Right cardiac atrium (tissue), 5 donors: Measurements from ENCODE around the gene ZNF747. TPM values are rescaled to one million over a fixed set of nuclear protein-coding genes. Genes with fewer than 3 reads are reported as not detected.

Experiments
- ATAC-seq, 2 donors: fragments of 200-7000 bp; cut with Tn5 transposase; one replicate each; pipeline versions ENCODE4 v1.8.0 to v1.9.1; 2020; ENCODE audit warnings: moderate library complexity in 2 of 2, mild to moderate bottlenecking in 1 of 2
- DNase-seq, 3 donors: peaks; one replicate each; pipeline ENCODE4 v3.0.0-alpha.2; 2020
- H3K27ac ChIP-seq: one replicate; pipeline ENCODE4 v1.5.1; 2013; ENCODE audit warnings: mild to moderate bottlenecking, low read length, control low read depth, moderate library complexity
- H3K27me3 ChIP-seq: one replicate; pipeline ENCODE4 v1.6.1; 2013; ENCODE audit not compliant: control insufficient read depth, insufficient read depth
- H3K4me1 ChIP-seq: one replicate; pipeline ENCODE4 v1.6.1; 2013; ENCODE audit warnings: low read length; ENCODE audit not compliant: control insufficient read depth, insufficient read depth
- H3K4me3 ChIP-seq: one replicate; pipeline ENCODE4 v1.5.1; 2013; ENCODE audit warnings: low read length, control low read depth
- H3K9me3 ChIP-seq: one replicate; pipeline ENCODE4 v1.6.1; 2013; ENCODE audit warnings: low read length; ENCODE audit not compliant: control insufficient read depth
- WGBS: extraction: QIAGEN DNeasy Blood & Tissue Kit; methylation state at CpG from one replicate; pipeline ENCODE4 v1.1.7; 2013; 5-methylcytosine and 5-hydroxymethylcytosine counted together
- intact Hi-C, 4 donors: fragments of 100-400 bp; cut with DNase I; formaldehyde crosslinking; loops; one replicate each; pipeline versions ENCODE4 v1.11.0 to v1.14.0; 2022 to 2023
- microRNA-seq, 2 donors: library from miRNA; unstranded; fragments of <30 nt; microRNA quantifications; one replicate each; pipeline ENCODE4 v1.2.0, GENCODE V29; 2020 to 2021
- polyA plus RNA-seq: library from polyadenylated mRNA; stranded (reverse); fragments of 200-250 nt; gene quantifications from one replicate; pipeline ENCODE4 v1.2.3, GENCODE V29; 2013
- total RNA-seq, 4 donors: library from RNA; stranded (reverse); fragmentation: NEBNext Ultra II Directional; extraction: Animal tissue kit (Norgen Biotek cat#: 25700); gene quantifications; one replicate each; pipeline ENCODE4 v1.2.1, GENCODE V29; 2021
- donor health status: healthy with polysubstance abuse.
- donor health status: DM: no; HTN: yes; CAD: no.
- donor health status: DM: no; HTN: no; CAD: no.
- donor health status: DM: no; HTN: yes; CAD: no; lungs with severe emphysema.
- donor health status: DM: yes; HTN: yes; CAD: no.

ZNF747 gene
- total and polyA plus RNA-seq, 5 donors: 9.1 to 14.6 (median 11.5) TPM

DNA sequence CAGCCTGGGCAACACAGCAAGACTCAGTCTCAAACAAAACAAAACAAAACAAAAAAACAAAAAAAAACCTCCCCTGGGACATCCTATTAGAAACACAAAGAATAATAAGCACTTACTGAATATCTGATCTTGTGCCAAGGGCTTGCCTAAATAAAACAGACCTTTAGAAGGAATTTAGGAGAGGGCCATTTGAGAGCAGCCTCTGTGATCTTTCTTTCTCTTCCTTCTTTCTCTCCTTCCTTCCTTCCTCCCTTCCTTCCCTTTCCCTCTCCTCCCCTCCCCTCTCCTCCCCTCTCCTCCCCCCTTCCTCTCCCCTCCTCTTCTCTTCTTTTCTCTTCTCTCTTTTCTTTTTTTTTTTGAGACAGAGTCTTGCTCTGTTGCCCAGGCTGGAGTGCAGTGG, 49.8 kb downstream of the ZNF747 start:
- Histone ChIP-seq H3K4me1 (no peaks in the 10 kb centered on the region), H3K27me3 (no peaks in the 10 kb centered on the region), H3K4me3 (no peak overlapping the region), H3K27ac (no peak overlapping the region), H3K9me3 (no peaks in the 10 kb centered on the region)
- intact Hi-C loops: no loop called here
- no peak for ATAC-seq
- DNase-seq: no peak

GRCh38 chr16:30482366-30482765, 52.3 kb downstream of the ZNF747 start:
- H3K4me3 ChIP-seq: no peak overlapping the region
- DNase-seq: no peak
- no peaks in the 10 kb centered on the region for H3K27me3 ChIP-seq
- H3K27ac ChIP-seq: no peak overlapping the region
- no peaks in the 10 kb centered on the region for H3K9me3 ChIP-seq
- no peaks in the 10 kb centered on the region for H3K4me1 ChIP-seq
- intact Hi-C loops: no loop called here
- ATAC-seq: no peak
- 82% methylated on average over 3 of the region's 3 CpGs for WGBS

GRCh38 chr16:30481381-30481780, 53.3 kb downstream of the ZNF747 start:
- no peak overlapping the region for H3K27ac ChIP-seq
- DNase-seq: no peak
- H3K27me3 ChIP-seq: no peaks in the 10 kb centered on the region
- H3K9me3 ChIP-seq: no peaks in the 10 kb centered on the region
- WGBS: 83% methylated on average over 5 of the region's 5 CpGs
- H3K4me1 ChIP-seq: no peaks in the 10 kb centered on the region
- no peak overlapping the region for H3K4me3 ChIP-seq
- no peak for ATAC-seq
- intact Hi-C loops: no loop called here

Small RNA genes within 50 kb of the gene (microRNA-seq; reads per million reads assigned to microRNA genes)
- 0 reads per million in 2 donors for gene MIR4518

Other genes with a start within 250 kb of the ZNF747 start
- gene CD2BP2, start 179.6 kb downstream of the ZNF747 start, total RNA-seq: 10 to 100 TPM; 43.0 to 50.9 (median 45.1) TPM
- 31.8 TPM for gene CD2BP2, start 179.6 kb downstream of the ZNF747 start, polyA plus RNA-seq
- 10 to 100 TPM; 23.4 to 27.7 (median 25.4) TPM for gene TBC1D10B, start 164.4 kb downstream of the ZNF747 start, total RNA-seq
- 19.1 TPM for gene TBC1D10B, start 164.4 kb downstream of the ZNF747 start, polyA plus RNA-seq
- under 1 TPM in 2 of 4 donors, not detected in 2; 0.35 to 0.94 TPM for gene MYL11, start 160.1 kb downstream of the ZNF747 start, total RNA-seq
- 0.86 TPM for gene MYL11, start 160.1 kb downstream of the ZNF747 start, polyA plus RNA-seq
- gene SEPTIN1, start 152.3 kb downstream of the ZNF747 start, total RNA-seq: 1 to 10 TPM; 1.1 to 3.6 (median 2.7) TPM
- gene SEPTIN1, start 152.3 kb downstream of the ZNF747 start, polyA plus RNA-seq: 1.6 TPM
- 1 to 10 TPM; 6.2 to 8.0 (median 7.5) TPM for gene ZNF48, start 139.4 kb downstream of the ZNF747 start, total RNA-seq
- 3.6 TPM for gene ZNF48, start 139.4 kb downstream of the ZNF747 start, polyA plus RNA-seq
- 10 to 100 TPM in 1 of 4 donors, 1 to 10 TPM in 3; 4.4 to 11.9 (median 7.0) TPM for gene ZNF771, start 127.3 kb downstream of the ZNF747 start, total RNA-seq
- 5.0 TPM for gene ZNF771, start 127.3 kb downstream of the ZNF747 start, polyA plus RNA-seq
- 10 to 100 TPM; 26.9 to 46.2 (median 30.5) TPM for gene DCTPP1, start 104.8 kb downstream of the ZNF747 start, total RNA-seq
- gene DCTPP1, start 104.8 kb downstream of the ZNF747 start, polyA plus RNA-seq: 20.9 TPM
- gene SEPHS2, start 89.0 kb downstream of the ZNF747 start, total RNA-seq: 10 to 100 TPM; 34.8 to 41.1 (median 36.4) TPM
- 29.4 TPM for gene SEPHS2, start 89.0 kb downstream of the ZNF747 start, polyA plus RNA-seq
- 1 to 10 TPM in 3 of 4 donors, under 1 TPM in 1; 0.82 to 4.8 (median 1.9) TPM for gene ITGAL, start 62.1 kb downstream of the ZNF747 start, total RNA-seq
- 0.61 TPM for gene ITGAL, start 62.1 kb downstream of the ZNF747 start, polyA plus RNA-seq
- gene ZNF768, start 8.3 kb downstream of the ZNF747 start, total RNA-seq: 10 to 100 TPM; 40.9 to 65.6 (median 52.5) TPM
- 66.7 TPM for gene ZNF768, start 8.3 kb downstream of the ZNF747 start, polyA plus RNA-seq
- gene ZNF764, start 23.5 kb upstream of the ZNF747 start, total RNA-seq: 10 to 100 TPM in 3 of 4 donors, 1 to 10 TPM in 1; 9.6 to 12.5 (median 12.3) TPM
- 7.0 TPM for gene ZNF764, start 23.5 kb upstream of the ZNF747 start, polyA plus RNA-seq
- 10 to 100 TPM; 10.8 to 16.1 (median 13.9) TPM for gene ZNF688, start 36.9 kb upstream of the ZNF747 start, total RNA-seq
- 12.9 TPM for gene ZNF688, start 36.9 kb upstream of the ZNF747 start, polyA plus RNA-seq
- gene ZNF785, start 50.8 kb upstream of the ZNF747 start, total RNA-seq: 1 to 10 TPM; 7.9 to 9.7 (median 9.2) TPM
- 4.3 TPM for gene ZNF785, start 50.8 kb upstream of the ZNF747 start, polyA plus RNA-seq
- 1 to 10 TPM; 5.6 to 7.1 (median 6.3) TPM for gene ZNF689, start 75.5 kb upstream of the ZNF747 start, total RNA-seq
- gene ZNF689, start 75.5 kb upstream of the ZNF747 start, polyA plus RNA-seq: 3.3 TPM
- 10 to 100 TPM; 22.9 to 27.6 (median 24.3) TPM for gene PRR14, start 116.1 kb upstream of the ZNF747 start, total RNA-seq
- gene PRR14, start 116.1 kb upstream of the ZNF747 start, polyA plus RNA-seq: 19.1 TPM
- gene FBRS, start 123.6 kb upstream of the ZNF747 start, total RNA-seq: 10 to 100 TPM; 37.4 to 43.2 (median 38.4) TPM
- 30.4 TPM for gene FBRS, start 123.6 kb upstream of the ZNF747 start, polyA plus RNA-seq
- 10 to 100 TPM; 43.5 to 61.2 (median 46.4) TPM for gene SRCAP, start 164.3 kb upstream of the ZNF747 start, total RNA-seq
- 27.6 TPM for gene SRCAP, start 164.3 kb upstream of the ZNF747 start, polyA plus RNA-seq
- gene PHKG2, start 213.6 kb upstream of the ZNF747 start, total RNA-seq: 10 to 100 TPM; 17.3 to 22.2 (median 18.7) TPM
- 23.6 TPM for gene PHKG2, start 213.6 kb upstream of the ZNF747 start, polyA plus RNA-seq
- 1 to 10 TPM in 2 of 4 donors, under 1 TPM in 2; 0.51 to 1.5 (median 0.92) TPM for gene CFAP119, start 227.2 kb upstream of the ZNF747 start, total RNA-seq
- 0.95 TPM for gene CFAP119, start 227.2 kb upstream of the ZNF747 start, polyA plus RNA-seq
- gene RNF40, start 227.5 kb upstream of the ZNF747 start, total RNA-seq: 10 to 100 TPM; 46.6 to 64.9 (median 49.8) TPM
- gene RNF40, start 227.5 kb upstream of the ZNF747 start, polyA plus RNA-seq: 36.1 TPM